CD4-positive, alpha-beta T cell treated with Interleukin-6 at 100 ng/mL for 8 hours (primary cell): ENCODE measurements around the gene STARD5.
A peak's percentile ranks its signal among the peaks of the same experiment; 100 is the strongest.
"Not testable (repeated sequence)": the region's sequence is repeated elsewhere in the genome, so short reads cannot be mapped to it uniquely, and the experiment has no call there.

Experiments
- DNase-seq: peaks from one replicate; pipeline ENCODE4 v3.0.0-alpha.2; 2020; ENCODE audit warnings: mixed read lengths, low spot score

The STARD5 gene, protein sequence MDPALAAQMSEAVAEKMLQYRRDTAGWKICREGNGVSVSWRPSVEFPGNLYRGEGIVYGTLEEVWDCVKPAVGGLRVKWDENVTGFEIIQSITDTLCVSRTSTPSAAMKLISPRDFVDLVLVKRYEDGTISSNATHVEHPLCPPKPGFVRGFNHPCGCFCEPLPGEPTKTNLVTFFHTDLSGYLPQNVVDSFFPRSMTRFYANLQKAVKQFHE

DNA sequence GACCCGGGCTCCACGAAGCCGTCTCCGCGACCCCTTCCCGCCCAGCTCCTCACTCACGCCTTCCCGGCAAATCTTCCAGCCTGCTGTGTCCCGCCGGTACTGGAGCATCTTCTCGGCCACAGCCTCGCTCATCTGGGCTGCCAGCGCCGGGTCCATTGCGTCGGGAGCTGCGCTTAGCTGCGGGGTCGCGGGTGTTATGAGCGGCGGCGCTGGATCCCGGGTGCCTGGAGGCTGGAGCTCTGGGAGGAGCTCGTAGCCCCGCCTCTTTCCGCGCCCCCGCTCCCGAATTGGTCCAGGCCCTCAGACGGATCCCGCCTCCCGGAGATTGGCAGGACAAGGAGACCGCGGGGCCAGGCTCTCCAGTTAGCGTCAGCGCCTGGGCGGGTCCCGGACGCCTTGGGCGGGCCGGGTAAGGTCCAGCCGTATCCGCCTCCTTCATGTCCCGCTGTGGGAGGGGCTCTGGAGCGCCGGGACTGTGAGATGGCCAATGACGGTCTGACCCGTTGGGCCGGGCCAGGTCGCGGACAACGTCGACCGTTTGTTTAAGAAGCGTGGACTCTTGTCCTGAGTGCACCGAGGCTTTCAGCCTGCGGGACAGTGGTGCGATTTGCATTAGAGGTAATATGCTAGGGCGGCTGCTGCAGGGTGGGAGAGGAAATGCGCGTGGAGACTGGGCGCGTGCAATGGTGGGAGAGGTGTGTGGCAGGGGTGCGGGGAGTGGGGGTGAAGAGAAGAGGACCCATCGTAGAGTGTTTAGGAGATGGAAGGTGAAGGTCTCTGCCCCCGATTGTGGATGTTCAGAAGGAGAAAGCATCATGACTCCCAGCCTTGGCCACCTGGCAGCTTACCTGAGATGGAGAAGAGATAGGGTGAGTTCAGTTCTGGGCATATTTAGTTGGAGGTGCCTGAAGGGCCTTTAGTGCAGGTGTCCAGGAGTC lies at the start of gene STARD5:
STARD5 (minus strand) TSS at position 198 of the 938 bp plus-strand sequence; CDS start at position 156, 42 bp downstream.
- DNase-seq, result peak; percentile 94

DNA sequence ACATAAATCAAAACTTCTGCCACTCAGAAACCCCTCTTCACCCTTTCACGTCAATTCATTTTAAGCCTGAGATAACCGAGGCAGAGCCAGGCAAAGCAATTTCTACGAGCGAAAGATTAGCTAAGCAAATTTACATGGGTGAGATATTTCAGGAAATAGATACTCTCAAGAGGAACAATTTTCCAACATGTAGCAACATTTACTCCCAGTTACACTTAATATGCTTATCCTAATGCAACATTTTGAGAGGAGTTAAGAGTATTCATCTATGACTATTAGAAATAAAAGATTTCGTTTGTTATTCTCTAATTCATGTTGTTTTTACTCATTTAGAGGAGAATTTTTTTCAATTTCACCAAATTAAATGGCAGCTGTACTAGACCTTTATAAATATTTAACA lies 49.2 kb upstream of the STARD5 start:
- no peak for DNase-seq

DNA sequence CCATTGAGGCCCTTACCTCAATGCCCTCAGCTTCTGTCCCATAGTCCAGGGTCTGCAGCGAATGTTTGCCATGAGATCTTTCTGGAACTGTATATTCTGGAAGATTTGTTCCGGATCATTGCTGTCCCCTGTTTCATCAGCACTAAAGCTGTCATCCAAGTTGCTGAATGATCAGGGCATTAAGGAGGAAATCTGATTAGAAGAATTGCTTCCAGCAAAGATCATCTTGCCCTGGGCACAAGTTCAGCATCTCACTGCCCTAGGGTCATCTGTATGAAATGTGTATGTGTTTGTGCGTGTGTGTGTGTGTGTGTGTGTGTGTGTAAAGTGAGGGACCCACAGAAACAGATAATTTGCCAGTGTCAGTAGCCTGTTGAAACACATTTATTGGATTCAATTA lies 48.6 kb upstream of the STARD5 start:
- no peak for DNase-seq

DNA sequence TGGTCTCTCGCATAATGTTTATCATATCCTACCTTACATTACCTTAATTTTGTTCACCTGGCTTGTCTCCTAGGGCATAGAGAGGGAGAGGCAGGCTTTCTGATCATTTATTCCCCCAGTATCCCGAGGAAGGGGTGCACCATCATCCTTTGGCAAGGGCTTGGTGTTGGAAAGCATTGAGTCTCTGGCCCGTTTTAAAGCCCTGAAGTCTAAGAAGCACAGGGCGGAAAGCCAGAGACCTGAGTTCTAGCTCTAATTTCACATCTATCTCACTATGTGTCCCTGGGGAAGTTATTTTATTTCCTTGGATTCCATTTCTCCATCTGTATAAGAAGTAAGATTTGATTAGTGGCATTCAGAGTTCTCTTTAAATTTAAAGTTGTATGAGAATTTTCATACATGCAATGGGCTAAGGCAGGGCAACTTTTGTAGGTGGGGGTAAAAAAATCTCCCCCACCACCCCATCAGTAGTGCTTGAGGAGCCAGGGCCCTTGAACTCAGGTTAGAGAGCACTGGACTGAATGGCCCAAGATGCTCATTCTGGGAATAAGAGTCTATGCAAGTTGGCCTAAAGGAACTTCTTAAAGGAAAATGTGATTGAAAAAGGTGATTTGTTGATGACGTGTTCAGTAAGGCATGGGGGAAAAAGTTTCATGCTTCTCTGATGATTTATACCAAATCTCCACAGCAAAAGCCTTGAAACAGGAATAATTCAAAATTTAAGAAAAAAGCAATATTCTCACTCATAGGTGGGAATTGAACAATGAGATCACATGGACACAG lies 40.0 kb upstream of the STARD5 start:
- DNase-seq, result no peak

DNA sequence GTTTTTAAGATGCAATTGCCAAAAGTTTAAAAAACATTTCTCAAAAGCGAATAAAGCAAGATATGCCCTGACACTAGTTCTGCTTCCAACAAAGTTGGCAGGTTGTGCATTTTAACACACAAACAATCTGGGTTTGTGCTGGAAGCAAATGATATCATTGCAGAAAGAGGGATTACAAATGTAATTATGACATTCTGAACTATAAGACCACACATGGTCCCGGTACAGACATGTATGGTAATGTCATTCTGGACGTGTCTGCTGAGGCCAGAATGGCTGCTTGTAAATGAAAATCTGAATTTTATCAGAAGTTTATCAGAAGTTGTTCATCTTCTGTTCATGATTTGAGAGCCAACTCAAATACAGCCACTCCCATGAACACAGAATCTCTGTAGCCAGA lies 39.3 kb upstream of the STARD5 start:
- no peak for DNase-seq

DNA sequence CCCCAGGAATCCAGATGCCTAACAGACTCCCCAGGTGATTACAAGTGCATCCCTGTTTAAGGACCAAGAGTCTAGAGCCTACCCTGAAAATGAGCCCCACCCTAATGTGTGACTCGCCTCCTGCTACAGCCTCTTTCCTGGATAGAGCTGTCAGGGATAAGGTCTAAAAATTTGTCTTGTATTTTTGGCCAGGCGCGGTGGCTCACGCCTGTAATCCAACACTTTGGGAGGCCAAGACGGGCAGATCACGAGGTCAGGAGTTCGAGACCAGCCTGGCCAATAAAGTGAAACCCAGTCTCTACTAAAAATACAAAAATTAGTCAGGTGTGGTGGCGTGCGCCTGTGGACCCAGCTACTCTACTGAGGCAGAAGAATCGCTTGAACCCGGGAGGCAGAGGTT lies 38.8 kb upstream of the STARD5 start:
- DNase-seq, result no peak

DNA sequence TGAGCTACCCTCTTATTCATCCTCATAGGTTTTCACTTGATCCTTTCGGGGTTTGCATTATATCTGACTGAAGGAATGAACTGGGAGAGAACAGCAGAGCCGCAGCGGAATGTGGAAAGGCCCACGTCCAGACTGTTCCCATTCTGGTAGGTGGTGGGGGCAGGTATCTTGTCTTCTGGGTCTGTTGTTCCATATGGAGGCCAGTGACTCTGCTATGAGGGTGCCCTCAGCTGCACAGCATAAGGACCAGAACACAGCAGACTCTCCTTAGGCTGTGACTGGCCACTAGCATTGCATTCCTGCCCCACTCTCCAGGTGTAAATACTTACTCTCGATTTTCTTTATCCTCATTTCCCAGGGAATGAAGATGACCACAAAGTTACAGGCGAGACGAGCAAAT lies 38.0 kb upstream of the STARD5 start:
- no peak for DNase-seq

DNA sequence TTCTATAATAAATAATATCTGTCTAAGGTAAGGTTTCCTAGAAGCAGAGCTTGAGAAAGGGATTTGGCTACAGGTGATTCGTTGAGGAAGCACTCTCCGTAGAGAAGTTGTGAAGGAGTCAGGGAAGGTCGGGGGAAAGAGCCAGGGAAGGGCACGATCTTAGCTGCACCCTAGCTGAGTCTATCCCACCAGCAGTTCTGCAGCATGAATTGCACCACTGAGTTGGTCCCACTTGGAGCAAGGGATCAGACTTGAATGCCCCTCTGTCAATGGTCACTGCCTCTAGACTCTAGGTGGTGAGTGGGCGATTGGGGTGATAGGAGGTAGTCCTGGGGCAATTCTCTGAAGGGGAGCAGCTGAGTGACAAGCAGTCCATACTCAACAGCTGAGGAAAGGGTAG lies 36.5 kb upstream of the STARD5 start:
- DNase-seq, result no peak

DNA sequence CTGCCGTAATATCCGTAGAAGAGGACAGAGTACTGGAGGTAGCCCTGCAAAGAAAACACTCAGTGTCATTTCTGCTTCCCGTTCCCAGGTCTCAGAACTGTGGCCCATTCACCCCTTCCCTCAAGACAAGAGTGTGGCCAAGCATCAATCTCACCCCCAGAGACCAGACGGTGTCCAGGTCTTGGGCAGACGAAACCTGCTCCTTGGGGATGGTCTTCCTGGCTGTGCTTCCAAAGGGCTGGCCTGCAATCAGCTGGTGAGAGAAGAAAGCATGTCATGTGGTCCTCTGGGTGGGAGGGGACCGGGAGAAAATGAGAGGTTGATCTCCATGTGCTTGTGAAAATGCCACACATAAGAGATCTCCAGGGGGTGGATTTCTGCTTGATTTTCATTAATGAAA lies 34.3 kb upstream of the STARD5 start:
- no peak for DNase-seq

DNA sequence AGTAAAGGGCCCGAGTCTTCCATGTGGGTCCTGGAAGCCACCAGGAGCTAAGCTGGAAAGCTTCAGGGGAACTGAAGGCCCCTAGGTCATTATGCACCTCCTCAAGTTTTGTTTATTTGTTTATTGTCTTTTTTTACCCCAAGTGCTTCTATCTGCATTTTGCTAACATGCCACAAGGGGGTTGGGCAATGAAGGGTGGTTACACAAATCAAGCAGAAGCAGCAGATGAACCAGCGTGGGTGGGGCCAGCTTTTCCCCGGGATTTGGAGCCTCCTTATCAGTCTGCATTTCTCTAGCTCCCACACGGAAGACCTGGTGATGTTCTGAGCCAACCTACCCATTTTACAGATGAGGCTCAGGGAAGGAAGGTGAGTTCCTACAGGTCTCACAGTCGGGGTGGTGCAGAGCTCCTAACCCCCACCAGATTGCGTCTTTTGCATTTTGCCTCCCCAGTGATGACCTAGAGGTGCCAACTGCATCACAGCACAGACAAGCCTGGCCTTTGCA lies 33.3 kb upstream of the STARD5 start:
- DNase-seq, result no peak

DNA sequence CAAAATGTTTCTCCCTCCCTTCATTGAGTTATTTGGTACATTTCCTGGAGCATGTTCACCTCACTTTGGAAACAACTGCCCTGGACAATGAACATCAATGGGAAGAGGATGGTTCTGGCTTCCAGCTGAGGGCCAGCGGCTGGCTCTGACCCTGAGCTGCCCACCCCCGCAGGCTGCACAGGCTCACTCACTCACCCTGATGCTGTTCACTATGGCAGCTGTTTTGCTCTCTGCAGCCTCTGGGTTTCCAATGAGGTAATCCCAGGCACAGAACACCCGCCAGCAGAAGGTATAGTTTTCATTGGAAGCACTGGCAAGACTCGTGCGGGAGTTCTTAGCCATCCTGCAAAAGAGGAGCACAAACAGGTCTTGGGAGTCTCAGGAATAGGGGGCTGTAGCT lies 32.3 kb upstream of the STARD5 start:
- DNase-seq, result no peak

DNA sequence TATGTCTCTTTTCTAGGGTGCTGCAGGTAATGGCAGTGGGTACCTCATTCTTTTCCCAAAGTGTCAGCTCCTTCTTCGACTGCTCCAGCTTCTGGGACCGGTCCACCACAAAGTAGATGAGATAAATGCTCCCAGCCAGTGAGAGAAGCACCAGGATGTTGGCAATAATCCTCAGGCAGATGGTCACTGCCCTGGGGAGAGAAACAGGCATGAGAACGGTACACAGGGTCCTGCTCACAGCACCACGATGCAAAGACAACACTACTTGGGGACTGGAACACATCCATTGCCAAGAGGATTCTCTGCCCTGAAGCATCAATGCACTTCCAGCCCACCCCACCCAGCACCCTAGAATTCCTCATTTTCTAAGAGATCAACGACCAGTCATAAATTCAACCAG lies 27.7 kb upstream of the STARD5 start:
- no peak for DNase-seq

DNA sequence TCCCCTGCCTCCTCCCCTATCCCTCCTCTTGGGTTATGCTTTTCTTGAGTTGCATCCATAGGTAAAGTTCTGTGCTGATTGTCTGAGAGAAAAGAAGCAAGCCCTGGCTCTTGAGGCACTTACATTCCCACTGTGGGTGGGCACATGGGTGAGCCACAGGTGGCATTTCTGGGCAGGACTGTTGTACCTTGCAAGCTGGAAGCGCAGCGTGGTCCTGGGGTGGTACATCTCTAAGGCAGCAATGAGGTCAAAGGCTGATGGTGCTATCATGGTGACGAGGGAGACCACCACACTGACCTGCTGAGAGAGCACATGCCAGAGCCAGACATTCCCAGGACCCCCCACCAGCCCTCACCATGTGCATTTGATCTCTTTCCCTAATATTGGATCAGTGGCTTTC lies 25.3 kb upstream of the STARD5 start:
- no peak for DNase-seq

DNA sequence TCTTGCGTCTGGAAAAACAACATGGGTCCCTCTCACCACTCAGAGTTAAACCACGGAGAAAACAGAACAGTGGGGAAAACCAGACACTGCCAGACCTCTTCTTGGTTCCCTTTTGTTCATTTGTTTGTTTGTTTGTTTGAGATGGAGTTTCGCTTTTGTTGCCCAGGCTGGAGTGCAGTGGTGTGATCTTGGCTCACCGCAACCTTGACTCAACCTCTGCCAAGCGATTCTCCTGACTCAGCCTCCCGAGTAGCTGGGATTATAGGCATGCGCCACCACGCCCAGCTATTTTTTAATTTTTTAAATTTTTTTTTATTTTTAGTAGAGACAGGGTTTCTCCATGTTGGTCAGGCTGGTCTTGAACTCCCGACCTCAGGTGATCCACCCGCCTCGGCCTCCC lies 24.8 kb upstream of the STARD5 start:
- DNase-seq, result not testable (repeated sequence)

DNA sequence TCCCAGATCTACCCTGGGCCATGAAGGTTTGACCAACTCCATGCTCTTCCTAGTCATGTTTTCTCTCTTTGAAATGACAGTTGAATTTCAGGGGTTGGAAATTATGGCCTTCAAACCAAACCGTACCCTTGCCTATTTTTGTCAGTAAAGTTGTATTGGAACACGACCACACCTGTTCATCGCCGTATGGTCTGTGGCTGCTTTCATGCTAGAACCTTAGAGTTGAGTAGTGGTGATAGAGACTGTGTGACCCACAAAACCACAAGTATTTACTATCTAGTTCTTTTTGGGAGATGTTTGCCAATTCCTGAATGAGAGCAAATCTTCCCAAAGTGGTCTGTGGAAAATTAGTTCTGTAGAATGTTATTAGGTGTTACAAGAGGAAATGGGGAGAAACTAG lies 24.0 kb upstream of the STARD5 start:
- no peak for DNase-seq

DNA sequence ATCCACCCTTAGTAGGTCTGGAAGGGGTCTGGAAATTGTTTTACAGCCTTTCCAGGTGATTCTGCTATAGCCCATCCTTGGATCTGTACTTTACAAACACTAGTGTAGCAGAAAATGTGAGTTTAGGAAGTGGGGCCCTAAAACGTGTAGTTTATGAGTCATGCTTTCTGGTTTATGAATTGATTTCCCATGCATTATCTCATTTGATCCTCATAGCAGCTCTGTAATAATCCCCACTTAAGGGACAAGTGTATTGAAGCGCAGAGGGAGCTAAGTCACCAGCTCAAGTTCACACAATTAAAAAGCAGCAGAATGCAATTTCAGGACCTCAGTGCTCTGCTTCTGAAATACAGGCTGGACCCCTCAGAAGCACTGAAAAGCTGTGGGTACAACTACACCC lies 22.7 kb upstream of the STARD5 start:
- no peak for DNase-seq

DNA sequence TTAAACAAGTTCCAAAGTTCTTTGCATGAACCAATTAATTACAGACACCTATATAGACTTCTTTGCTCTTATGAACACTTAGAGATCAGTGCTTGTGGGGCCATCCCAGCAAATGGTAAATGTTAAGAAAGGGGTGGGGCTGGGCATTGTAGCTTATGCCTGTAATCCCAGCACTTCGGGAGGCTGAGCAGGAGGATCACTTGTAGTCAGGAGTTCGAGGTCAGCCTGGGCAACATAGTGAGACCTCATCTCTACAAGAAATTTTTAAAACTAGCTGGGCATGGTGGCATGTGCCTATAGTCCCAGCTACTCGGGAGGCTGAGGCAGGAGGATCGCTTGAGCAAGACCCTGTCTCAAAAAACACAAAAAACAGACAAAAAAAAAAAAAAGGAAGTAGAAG lies 19.4 kb upstream of the STARD5 start:
- DNase-seq, result no peak

DNA sequence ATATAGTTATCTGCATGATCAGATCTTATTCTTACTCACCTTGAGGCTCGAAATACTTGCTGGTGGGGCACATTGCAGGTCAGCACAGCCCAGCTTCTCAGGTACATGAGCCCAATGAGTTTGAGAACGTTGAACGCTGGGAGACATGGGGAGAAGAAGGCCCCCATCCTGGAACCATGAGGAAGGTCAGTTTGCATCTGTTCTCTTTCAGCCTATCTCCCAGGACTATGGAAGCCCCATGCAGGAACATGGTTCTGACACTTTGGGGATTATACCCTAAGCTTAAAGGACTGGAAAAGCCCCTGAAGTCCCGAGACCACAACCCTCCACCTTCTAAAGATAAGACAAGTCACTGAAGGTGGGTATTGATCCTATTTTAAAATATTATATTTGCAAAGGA lies 17.4 kb upstream of the STARD5 start:
- no peak for DNase-seq

DNA sequence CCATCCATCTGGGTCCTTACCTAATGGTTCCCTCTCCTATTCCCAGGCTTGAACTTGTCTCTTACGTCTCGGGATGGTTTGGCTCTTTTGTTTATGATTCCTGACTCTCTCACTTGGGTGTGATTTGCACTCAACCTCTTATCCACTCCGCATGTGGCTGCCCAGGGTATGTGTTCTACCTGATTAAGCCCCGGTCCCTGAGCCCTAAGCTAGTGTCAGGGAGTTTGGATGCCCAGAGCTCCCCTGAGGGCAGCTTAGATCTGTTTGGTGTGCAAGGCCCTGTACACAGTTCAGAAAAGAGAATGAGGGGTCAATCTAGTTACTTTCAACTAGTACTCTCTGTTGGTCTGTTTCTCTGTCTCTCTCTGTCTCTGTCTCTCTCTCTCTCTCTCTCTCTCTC lies 15.9 kb upstream of the STARD5 start:
- no peak for DNase-seq

DNA sequence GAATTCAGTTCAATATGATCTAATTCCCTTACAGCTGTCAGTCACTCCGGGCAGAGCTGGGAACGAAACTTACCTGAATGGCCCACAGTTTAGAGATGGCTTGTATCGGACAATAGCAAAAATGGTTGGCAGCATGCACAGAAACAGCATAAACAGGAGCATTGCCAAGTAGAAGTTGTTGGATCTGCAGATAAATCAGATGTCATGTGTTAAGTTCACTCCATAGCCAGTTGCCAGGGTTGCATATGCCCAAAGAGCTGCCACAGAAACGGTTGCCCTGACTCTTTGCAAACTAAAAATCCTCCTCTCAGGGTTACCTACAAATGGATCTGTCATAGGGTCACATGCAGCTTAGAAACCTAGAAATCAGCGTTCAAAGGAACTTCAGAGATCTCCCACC lies 15.4 kb upstream of the STARD5 start:
- DNase-seq, result no peak

DNA sequence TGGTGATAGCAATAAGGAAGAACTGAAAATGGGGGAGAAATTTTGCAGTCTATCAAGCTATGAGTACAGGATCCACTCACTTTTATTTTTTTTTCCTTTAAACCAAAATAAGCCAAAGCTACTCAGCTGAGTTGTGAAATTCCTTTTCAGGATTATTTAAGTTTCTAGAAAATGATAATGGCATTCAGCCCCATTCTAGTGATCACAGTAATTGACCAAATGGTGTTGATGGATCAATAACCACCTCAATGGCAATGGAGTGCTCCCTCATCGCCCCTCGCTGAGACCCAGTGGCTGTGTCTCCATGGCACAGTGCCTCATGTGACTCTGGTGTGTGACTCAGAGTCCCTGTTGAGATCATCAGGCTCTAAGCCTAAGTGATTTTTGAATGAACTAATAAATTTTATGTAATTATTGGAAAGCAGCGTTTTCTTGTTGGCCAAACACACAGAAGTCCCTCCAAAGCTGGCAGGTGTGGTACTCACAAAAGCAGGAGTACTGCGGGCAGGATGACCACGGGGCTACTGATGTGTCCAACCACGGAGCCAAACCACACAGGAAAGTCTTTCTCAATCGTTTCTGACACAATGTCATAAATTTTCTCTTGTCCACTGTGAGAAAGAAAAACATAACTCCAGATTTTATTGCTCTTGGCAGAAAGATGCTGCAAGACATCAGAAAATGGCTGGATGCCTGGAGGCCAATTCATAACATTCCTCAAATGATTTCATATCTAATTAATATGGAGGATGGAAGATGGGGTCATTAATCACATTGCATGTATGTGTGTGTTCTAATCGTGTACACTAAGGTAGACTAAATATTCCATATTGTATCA lies 14.4 kb upstream of the STARD5 start:
- DNase-seq, result no peak

DNA sequence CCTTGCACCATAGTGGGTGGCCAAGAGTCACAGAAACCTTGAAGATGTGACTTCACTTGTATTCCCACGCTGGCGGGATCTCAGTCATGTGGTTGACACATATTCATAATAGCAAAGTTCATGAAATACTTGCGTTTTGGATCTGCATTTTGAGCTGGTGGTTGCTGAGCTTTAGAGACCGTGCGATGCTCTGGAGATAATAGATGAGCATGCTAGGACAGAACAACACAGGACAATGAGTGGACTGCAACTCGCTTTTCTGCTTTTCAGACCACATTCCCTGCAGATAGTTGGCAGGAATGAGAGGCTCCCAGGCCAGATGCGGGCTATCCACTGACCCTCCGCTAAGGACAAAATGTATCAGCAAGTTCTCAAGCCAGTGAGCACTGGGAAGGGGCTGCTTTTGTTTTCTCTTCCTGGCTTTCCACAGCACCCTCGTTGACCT lies 13.8 kb upstream of the STARD5 start:
- DNase-seq, result no peak
